Neural cell (in vitro differentiated cells): ENCODE results near the gene TFAM.

ENCODE experiments used
- CTCF ChIP-seq: fragments of 450-650 bp; IDR thresholded peaks from 2 replicates; pipeline ENCODE4 v1.5.1; 2014; ENCODE audit warnings: antibody characterized with exemption, mild to moderate bottlenecking, moderate library complexity; ENCODE audit not compliant: poor library complexity, severe bottlenecking
- EZH2 ChIP-seq: fragments of 200-600, 300-800 bp; shearing (Covaris generic), sonication (generic); IDR thresholded peaks from 2 replicates; pipeline ENCODE4 v1.6.1; 2014; ENCODE audit warnings: antibody characterized with exemption, low read length, borderline replicate concordance, mild to moderate bottlenecking; ENCODE audit not compliant: insufficient read depth, poor library complexity, severe bottlenecking
- MXI1 ChIP-seq: fragments of 450-650 bp; conservative IDR thresholded peaks from 2 replicates; pipeline ENCODE4 v1.6.1; 2014; ENCODE audit warnings: antibody characterized with exemption, mild to moderate bottlenecking; ENCODE audit not compliant: poor library complexity, severe bottlenecking
- POLR2AphosphoS5 ChIP-seq: IDR thresholded peaks from 2 replicates; pipeline ENCODE4 v1.6.1; 2012
- REST ChIP-seq: IDR thresholded peaks from 2 replicates; pipeline ENCODE4 v1.6.1; 2012; ENCODE audit warnings: borderline replicate concordance
- TAF1 ChIP-seq: IDR thresholded peaks from 2 replicates; pipeline ENCODE4 v1.6.1; 2012; ENCODE audit warnings: low read depth

GRCh38 chr10:58435297-58435985 lies 50.2 kb downstream of the TFAM start:
- no peak for TF ChIP-seq POLR2AphosphoS5
- TF ChIP-seq CTCF: no peak
- no peak for TF ChIP-seq MXI1
- no peak for TF ChIP-seq REST
- TF ChIP-seq EZH2: no peak
- no peak for TF ChIP-seq TAF1
